Fibroblast of skin of right quadriceps (primary cell): Measurements from ENCODE around the gene OR3A2.
"Not testable (repeated sequence)": the region's sequence is repeated elsewhere in the genome, so short reads cannot be mapped to it uniquely, and the experiment has no call there.

Experiments
- DNase-seq: peaks from one replicate; pipeline ENCODE4 v3.0.0-alpha.2; 2013

Gene OR3A2

GRCh38 chr17:3282901-3283300 lies 103.2 kb downstream of the OR3A2 start:
- DNase-seq = no peak

GRCh38 chr17:3276126-3276525 lies 110.0 kb downstream of the OR3A2 start:
- DNase-seq = no peak

GRCh38 chr17:3271072-3271848 lies 114.8 kb downstream of the OR3A2 start:
- DNase-seq = no peak

- DNase-seq = no peak
Measured at GRCh38 chr17:3260600-3260999, 125.5 kb downstream of the OR3A2 start.

- DNase-seq = no peak
Measured at GRCh38 chr17:3260163-3260562, 125.9 kb downstream of the OR3A2 start.

- no peak for DNase-seq
Measured at GRCh38 chr17:3256575-3256974, 129.5 kb downstream of the OR3A2 start.

GRCh38 chr17:3249013-3249412 lies 137.1 kb downstream of the OR3A2 start:
- not testable (repeated sequence) for DNase-seq

GRCh38 chr17:3244841-3245240 lies 141.3 kb downstream of the OR3A2 start:
- not testable (repeated sequence) for DNase-seq

- not testable (repeated sequence) for DNase-seq
Measured at GRCh38 chr17:3241044-3241443, 145.1 kb downstream of the OR3A2 start.

- not testable (repeated sequence) for DNase-seq
Measured at GRCh38 chr17:3238685-3239084, 147.4 kb downstream of the OR3A2 start.

GRCh38 chr17:3232300-3232699 lies 153.8 kb downstream of the OR3A2 start:
- DNase-seq = not testable (repeated sequence)
